Smooth muscle cell (in vitro differentiated cells): ENCODE results near the gene LDHAL6A. TPM values are rescaled to one million over a fixed set of nuclear protein-coding genes. Genes with fewer than 3 reads are reported as not detected.

Experiments used
- DNase-seq: peaks from one replicate; lab custom pipeline; 2025; ENCODE audit not compliant: unreplicated experiment; lab: John Stamatoyannopoulos, UW
- H2AFZ ChIP-seq: fragments of 200-600 bp; sonication (generic); 2 replicates; pipeline ENCODE4 v1.6.0; 2016; ENCODE audit warnings: antibody characterized with exemption, low read depth, mild to moderate bottlenecking
- H3F3A ChIP-seq: fragments of 200-600 bp; sonication (generic); 2 replicates; pipeline ENCODE4 v1.6.0; 2017; ENCODE audit warnings: antibody characterized with exemption, low read depth
- H3K27ac ChIP-seq: fragments of 200-600 bp; sonication (generic); 2 replicates; pipeline ENCODE4 v1.5.1; 2016; ENCODE audit warnings: low read depth, mild to moderate bottlenecking
- H3K27me3 ChIP-seq: fragments of 200-600 bp; sonication (generic); 2 replicates; pipeline ENCODE4 v1.6.1; 2016; ENCODE audit warnings: low read depth, mild to moderate bottlenecking
- H3K36me3 ChIP-seq: fragments of 200-600 bp; sonication (generic); 2 replicates; pipeline ENCODE4 v1.5.1; 2016; ENCODE audit warnings: low read depth
- H3K4me1 ChIP-seq: fragments of 200-600 bp; sonication (generic); 2 replicates; pipeline ENCODE4 v1.5.1; 2016; ENCODE audit warnings: low read depth
- H3K4me2 ChIP-seq: fragments of 200-600 bp; sonication (generic); 2 replicates; pipeline ENCODE4 v1.6.0; 2016; ENCODE audit warnings: mild to moderate bottlenecking
- H3K4me3 ChIP-seq: fragments of 200-600 bp; sonication (generic); 2 replicates; pipeline ENCODE4 v1.5.1; 2016; ENCODE audit warnings: mild to moderate bottlenecking
- H3K79me2 ChIP-seq: fragments of 200-600 bp; sonication (generic); 2 replicates; pipeline ENCODE4 v1.6.0; 2016; ENCODE audit warnings: low read depth, mild to moderate bottlenecking
- H3K9ac ChIP-seq: fragments of 200-600 bp; sonication (generic); 2 replicates; pipeline ENCODE4 v1.6.0; 2016; ENCODE audit warnings: low read depth
- H3K9me3 ChIP-seq: fragments of 200-600 bp; sonication (generic); replicated peaks from 2 replicates; pipeline ENCODE4 v1.5.1; 2016; ENCODE audit warnings: low read depth
- H4K20me1 ChIP-seq: fragments of 200-600 bp; sonication (generic); 2 replicates; pipeline ENCODE4 v1.6.0; 2016; ENCODE audit warnings: low read depth
- CTCF ChIP-seq: fragments of 200-600 bp; sonication (generic); IDR thresholded peaks from 2 replicates; pipeline ENCODE4 v1.5.1; 2017; ENCODE audit warnings: borderline replicate concordance, mild to moderate bottlenecking, antibody characterized with exemption; ENCODE audit not compliant: insufficient read depth, poor library complexity, severe bottlenecking
- WGBS: methylation state at CpG from one replicate; pipeline ENCODE4 v1.1.7; 2016; ENCODE audit warnings: low lambda C conversion rate; 5-methylcytosine and 5-hydroxymethylcytosine counted together
- polyA plus RNA-seq: library from polyadenylated mRNA; unstranded; fragments of >200 nt; fragmentation: Nextera tagmentation; extraction: Ambion mirVana; gene quantifications from 2 replicates; pipeline ENCODE4 v1.2.1, GENCODE V29; 2016
- total RNA-seq: library from RNA; depleted of rRNA; stranded (reverse); fragments of >200 nt; gene quantifications from 2 replicates; pipeline ENCODE4 v1.2.3, GENCODE V29; 2014

The LDHAL6A gene
- total and polyA plus RNA-seq, 2 experiments from 2014 or later, result 0.06 TPM; not detected in 1

- Histone ChIP-seq H3K4me1 (no peaks in the 10 kb centered on the region), H3K9me3 (no peaks in the 10 kb centered on the region), H3K27me3 (no peaks in the 10 kb centered on the region), H3K36me3 (peaks cover 49% of the 10 kb centered on the region), H3K27ac (no peak overlapping the region), H3K4me2 (no peak overlapping the region), H3K79me2 (no peaks in the 10 kb centered on the region), H2AFZ (no peak overlapping the region), H4K20me1 (no peaks in the 10 kb centered on the region), H3K4me3 (no peak overlapping the region), H3K9ac (no peak overlapping the region), H3F3A (no peaks in the 10 kb centered on the region)
- DNase-seq, result no peak
- 96% methylated on average over 4 of the region's 4 CpGs for WGBS
- no peak for TF ChIP-seq CTCF
Observed at GRCh38 chr11:18479063-18479462, 23.4 kb downstream of the LDHAL6A start.

DNA sequence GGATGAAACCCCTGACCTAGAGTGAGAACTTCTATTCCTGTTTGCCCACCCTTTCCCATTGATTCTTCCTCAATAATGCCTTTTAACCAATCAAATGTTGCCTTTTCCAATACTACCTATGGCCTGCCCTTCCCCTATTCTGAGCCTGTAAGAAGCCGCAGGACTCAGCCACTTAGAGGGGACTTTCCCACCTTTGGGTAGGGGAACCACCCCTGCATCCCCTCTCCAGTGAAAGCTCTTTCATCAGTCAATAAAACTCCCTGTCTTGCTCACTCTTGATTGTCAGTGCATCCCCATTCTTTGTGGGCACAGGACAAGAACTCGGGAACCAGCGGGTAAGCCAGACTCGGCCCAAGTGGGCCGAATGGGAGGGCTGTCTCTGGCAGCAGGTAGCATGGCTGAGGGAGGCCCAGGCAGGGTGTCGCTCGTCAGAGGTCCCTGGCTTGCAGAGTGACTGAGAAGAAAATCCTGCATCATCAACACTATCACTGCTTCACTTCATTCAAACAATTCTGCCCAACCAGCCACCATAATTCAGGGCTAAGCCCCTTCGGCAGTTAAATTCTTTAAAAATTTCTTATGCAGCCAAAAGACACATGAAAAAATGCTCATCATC, 30.4 kb downstream of the LDHAL6A start:
- no peak overlapping the region for H3K4me2 ChIP-seq
- H2AFZ ChIP-seq, result no peak overlapping the region
- no peaks in the 10 kb centered on the region for H3K27me3 ChIP-seq
- peaks cover 19% of the 10 kb centered on the region for H3K36me3 ChIP-seq
- H4K20me1 ChIP-seq, result no peaks in the 10 kb centered on the region
- no peak overlapping the region for H3K27ac ChIP-seq
- no peak for DNase-seq
- H3K79me2 ChIP-seq, result no peaks in the 10 kb centered on the region
- TF ChIP-seq CTCF, result no peak
- H3K9me3 ChIP-seq, result no peaks in the 10 kb centered on the region
- 98% methylated on average over 8 of the region's 8 CpGs for WGBS
- H3K4me1 ChIP-seq, result no peaks in the 10 kb centered on the region
- no peak overlapping the region for H3K4me3 ChIP-seq
- no peaks in the 10 kb centered on the region for H3F3A ChIP-seq
- H3K9ac ChIP-seq, result no peak overlapping the region

DNA sequence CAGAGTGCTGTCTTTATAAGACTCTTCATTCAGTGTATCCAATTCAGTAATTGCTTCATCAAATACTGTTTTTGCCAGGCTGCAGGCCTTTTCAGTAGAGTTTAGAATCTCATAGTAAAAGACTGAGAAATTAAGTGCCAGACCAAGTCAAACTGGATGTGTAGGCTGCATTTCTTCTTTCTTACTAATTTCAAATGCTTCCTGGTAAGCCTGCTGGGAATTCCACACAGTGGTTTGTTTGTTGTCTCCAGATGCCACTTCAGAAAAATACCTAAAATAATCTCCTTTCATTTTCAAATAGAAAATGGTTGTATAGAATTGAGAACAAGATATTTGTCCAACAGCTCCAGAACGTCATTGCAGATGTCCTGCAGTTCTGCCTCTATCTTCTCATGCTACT, 34.7 kb downstream of the LDHAL6A start:
- H4K20me1 ChIP-seq, result peaks cover 12% of the 10 kb centered on the region
- TF ChIP-seq CTCF, result no peak
- H3K27ac ChIP-seq, result peak overlapping the region; percentile 83
- WGBS, result 71% methylated on average over 1 of the region's 1 CpG
- H3K4me1 ChIP-seq, result no peaks in the 10 kb centered on the region
- peaks cover 2% of the 10 kb centered on the region for H3K79me2 ChIP-seq
- peaks cover 6% of the 10 kb centered on the region for H3F3A ChIP-seq
- H3K4me2 ChIP-seq, result peak overlapping the region; percentile 39
- H3K9me3 ChIP-seq, result no peaks in the 10 kb centered on the region
- H3K27me3 ChIP-seq, result no peaks in the 10 kb centered on the region
- no peak overlapping the region for H2AFZ ChIP-seq
- no peaks in the 10 kb centered on the region for H3K36me3 ChIP-seq
- H3K9ac ChIP-seq, result peak overlapping the region; percentile 15
- DNase-seq, result no peak
- H3K4me3 ChIP-seq, result no peak overlapping the region

DNA sequence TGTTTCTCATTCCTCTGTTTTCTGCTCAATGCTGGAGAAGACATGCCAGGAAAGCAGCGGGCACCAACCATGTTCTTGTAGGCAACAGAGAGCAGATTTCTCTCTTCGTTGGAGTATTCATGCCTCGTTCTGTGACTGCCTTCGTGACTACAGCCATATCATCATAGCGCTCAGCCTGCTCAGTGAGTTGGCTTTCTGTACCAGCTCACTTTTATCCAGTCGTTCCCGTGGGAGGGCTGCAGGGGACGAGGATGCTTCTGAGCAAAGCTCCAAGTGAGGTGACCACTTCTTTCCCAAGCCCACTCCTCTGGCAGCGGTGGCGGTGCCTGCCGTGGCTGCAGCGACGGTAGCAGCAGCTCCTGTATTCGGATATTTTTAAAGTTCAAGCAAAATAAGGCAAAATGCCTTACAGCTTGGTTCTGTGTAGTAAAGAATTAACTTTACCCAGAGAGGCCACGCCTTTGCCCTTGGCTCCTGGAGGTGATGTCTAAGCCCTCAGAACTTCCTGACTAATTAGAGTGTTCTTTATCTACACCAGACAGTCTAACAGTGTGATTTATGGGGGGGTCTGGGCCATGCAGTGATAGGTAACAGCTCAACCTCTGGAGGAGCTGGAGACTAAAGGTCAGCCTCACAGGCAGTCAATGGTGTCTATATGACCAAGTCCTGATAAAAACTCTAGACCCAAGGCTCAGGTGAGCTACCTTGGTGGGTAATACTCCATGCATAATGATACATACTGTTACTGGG, 35.3 kb downstream of the LDHAL6A start:
- 85% methylated on average over 15 of the region's 15 CpGs for WGBS

More for the DNA sequence above, 35.3 kb downstream of the LDHAL6A start:
- Histone ChIP-seq H3K4me2 (peak overlapping the region; percentile 39), H3K79me2 (peaks cover 2% of the 10 kb centered on the region), H3K4me3 (no peak overlapping the region), H3K4me1 (no peaks in the 10 kb centered on the region), H2AFZ (no peak overlapping the region), H3K27ac (peak overlapping the region; percentile 83), H3K9ac (peak overlapping the region; percentile 15), H4K20me1 (peaks cover 12% of the 10 kb centered on the region), H3K27me3 (no peaks in the 10 kb centered on the region), H3K36me3 (no peaks in the 10 kb centered on the region), H3F3A (peaks cover 6% of the 10 kb centered on the region), H3K9me3 (no peaks in the 10 kb centered on the region)
- no peak for TF ChIP-seq CTCF
- DNase-seq, result no peak
